ENCODE measurements around the gene CLCNKB.

The CLCNKB gene

DNA sequence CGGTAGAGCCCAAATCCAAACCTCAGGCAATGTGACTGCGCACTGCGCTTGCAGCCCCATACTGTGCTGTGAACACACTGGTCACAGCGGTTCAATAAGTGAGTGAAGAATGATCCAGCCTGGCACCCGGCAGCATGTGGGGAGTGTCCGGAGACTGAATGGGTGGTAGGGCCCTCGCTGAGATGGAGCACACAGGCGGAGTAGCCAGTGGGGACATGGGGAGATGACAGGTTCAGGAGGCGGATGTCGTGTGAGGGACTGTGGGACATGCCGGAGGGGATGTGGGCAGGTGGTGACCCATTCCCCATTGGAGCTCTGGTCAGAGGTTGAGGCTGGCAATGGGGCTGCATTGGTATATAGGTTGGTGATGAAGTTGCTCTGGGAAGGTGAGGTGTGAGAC, 33.9 kb upstream of the CLCNKB start:
- Histone ChIP-seq H3K4me1 (ENCODE audit: low read length) (peaks cover 13% of the 10 kb centered on the region), H3K79me2 (ENCODE audit: low read length) (no peaks in the 10 kb centered on the region), H2AFZ (ENCODE audit: low read depth, low read length) (no peak overlapping the region), H3K27me3 (ENCODE audit: low read depth, low read length) (peaks cover 4% of the 10 kb centered on the region; the same call in 1 of the 2 replicates), H3K36me3 (replicated peaks; ENCODE audit: low read depth, low read length) (no peaks in the 10 kb centered on the region), H3K9me3 (ENCODE audit: insufficient read depth, low read length) (no peaks in the 10 kb centered on the region), H3K27ac (ENCODE audit: low read length) (no peak overlapping the region), H3K9ac (ENCODE audit: low read length) (no peak overlapping the region), H3K4me2 (ENCODE audit: low read length) (no peak overlapping the region), H4K20me1 (ENCODE audit: insufficient read depth, low read length) (no peaks in the 10 kb centered on the region), H3K4me3 (ENCODE audit: low read length) (no peak overlapping the region)
- TF ChIP-seq, protein P1, sequence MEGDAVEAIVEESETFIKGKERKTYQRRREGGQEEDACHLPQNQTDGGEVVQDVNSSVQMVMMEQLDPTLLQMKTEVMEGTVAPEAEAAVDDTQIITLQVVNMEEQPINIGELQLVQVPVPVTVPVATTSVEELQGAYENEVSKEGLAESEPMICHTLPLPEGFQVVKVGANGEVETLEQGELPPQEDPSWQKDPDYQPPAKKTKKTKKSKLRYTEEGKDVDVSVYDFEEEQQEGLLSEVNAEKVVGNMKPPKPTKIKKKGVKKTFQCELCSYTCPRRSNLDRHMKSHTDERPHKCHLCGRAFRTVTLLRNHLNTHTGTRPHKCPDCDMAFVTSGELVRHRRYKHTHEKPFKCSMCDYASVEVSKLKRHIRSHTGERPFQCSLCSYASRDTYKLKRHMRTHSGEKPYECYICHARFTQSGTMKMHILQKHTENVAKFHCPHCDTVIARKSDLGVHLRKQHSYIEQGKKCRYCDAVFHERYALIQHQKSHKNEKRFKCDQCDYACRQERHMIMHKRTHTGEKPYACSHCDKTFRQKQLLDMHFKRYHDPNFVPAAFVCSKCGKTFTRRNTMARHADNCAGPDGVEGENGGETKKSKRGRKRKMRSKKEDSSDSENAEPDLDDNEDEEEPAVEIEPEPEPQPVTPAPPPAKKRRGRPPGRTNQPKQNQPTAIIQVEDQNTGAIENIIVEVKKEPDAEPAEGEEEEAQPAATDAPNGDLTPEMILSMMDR (IDR thresholded peaks at IDR 0.05; ENCODE audit: low read depth, low read length), result no peak

DNA sequence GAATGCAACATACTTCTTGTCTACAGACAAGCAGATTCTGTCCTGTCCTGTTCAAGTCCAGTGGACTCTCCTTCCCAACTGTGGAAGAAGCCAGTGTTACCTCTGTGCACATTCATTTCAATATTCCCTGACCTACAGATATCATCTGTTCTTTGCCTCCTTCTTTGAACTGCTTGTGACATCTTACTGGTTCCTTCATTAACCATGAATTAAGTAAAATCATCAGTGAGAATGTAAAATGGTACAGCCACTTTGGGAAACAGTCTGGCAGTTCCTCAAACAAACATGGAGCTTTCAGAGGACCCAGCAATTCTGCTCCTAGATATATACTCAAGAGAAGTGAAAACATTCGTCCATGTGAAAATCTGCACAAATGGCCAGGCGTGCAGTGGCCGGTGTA, 32.7 kb upstream of the CLCNKB start:
- Histone ChIP-seq H3K9me3 (ENCODE audit: insufficient read depth, low read length) (no peaks in the 10 kb centered on the region), H4K20me1 (ENCODE audit: insufficient read depth, low read length) (no peaks in the 10 kb centered on the region), H2AFZ (ENCODE audit: low read depth, low read length) (no peak overlapping the region), H3K36me3 (replicated peaks; ENCODE audit: low read depth, low read length) (no peaks in the 10 kb centered on the region), H3K27me3 (ENCODE audit: low read depth, low read length) (no peaks in the 10 kb centered on the region; the same call in 1 of the 2 replicates), H3K27ac (ENCODE audit: low read length) (no peak overlapping the region), H3K9ac (ENCODE audit: low read length) (no peak overlapping the region), H3K4me1 (ENCODE audit: low read length) (peaks cover 19% of the 10 kb centered on the region), H3K4me2 (ENCODE audit: low read length) (no peak overlapping the region), H3K4me3 (ENCODE audit: low read length) (no peak overlapping the region), H3K79me2 (ENCODE audit: low read length) (no peaks in the 10 kb centered on the region)
- no peak for TF ChIP-seq EZH2phosphoT487 (IDR thresholded peaks at IDR 0.05; ENCODE audit: low read depth)
- TF ChIP-seq, protein P1 (IDR thresholded peaks at IDR 0.05; ENCODE audit: low read depth, low read length), result no peak

DNA sequence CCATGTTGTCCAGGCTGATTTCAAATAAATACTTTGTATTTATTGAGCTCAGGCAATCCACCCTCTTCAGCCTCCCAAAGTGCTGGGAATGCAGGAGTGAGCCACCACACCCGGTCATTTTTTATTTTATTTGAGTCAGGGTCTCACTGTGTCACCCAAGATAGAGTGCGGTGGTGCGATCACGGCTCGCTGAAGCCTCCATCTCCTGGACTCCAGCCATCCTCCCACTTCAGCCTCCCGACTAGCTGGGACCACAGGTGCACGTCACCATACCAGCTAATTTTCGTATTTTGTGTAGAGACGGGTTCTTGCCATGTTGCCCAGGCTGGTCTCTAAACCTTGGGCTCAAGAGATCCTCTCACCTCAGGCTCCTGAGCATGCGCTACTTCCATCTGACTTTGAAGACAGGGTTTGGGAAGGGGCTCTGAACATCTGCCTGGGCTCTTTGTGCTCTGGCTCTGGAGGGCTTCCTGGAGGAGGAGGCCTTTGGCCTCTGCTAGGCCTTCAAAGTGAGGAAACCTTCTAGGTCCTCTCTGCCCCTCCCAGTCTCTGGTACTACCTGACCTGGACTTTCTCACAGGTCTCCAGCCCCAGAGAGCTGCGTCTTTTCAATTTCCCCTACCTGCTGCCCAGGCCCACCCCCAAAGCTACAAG, 31.5 kb upstream of the CLCNKB start:
- no peak overlapping the region for H3K4me3 ChIP-seq (ENCODE audit: low read length)
- TF ChIP-seq, protein P1 (IDR thresholded peaks at IDR 0.05; ENCODE audit: low read depth, low read length), result no peak
- no peak for TF ChIP-seq EZH2phosphoT487 (IDR thresholded peaks at IDR 0.05; ENCODE audit: low read depth)
- no peak overlapping the region for H3K27ac ChIP-seq (ENCODE audit: low read length)

DNA sequence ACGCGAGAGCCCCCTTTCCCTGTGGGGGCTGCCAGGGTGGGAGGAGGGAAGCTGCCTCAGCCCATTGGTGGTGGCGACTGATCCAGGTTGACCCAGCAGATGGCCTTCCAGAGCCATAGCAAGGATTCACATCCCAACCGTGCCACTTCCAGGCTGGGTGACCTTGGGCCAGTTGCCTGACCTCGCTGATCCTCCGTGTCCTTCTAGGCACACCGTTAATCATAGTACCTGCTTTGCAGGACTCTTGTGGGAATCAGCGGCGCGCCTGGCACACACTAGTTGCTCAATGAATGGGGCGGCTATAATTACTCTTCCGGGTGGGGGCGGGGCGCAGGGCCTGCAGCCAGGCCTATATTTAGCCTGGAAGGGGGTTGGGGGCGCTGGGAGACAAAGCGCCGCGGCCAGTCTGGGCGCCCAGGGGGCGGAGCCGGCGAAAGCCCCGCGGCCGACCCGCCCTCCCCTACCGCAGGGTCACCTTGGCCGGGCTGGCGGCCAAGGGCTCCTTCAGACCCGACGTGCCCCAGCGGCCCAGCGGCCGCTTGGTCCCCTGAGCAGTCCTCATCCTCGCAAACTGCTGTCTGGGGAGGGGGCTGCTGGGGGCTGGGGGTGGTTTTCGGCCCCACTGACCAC, 30.9 kb upstream of the CLCNKB start:
- Histone ChIP-seq H2AFZ (ENCODE audit: low read depth, low read length) (no peak overlapping the region), H3K4me1 (ENCODE audit: low read length) (peaks cover 12% of the 10 kb centered on the region), H3K36me3 (replicated peaks; ENCODE audit: low read depth, low read length) (no peaks in the 10 kb centered on the region), H3K27ac (ENCODE audit: low read length) (no peak overlapping the region), H3K79me2 (ENCODE audit: low read length) (no peaks in the 10 kb centered on the region), H3K27me3 (ENCODE audit: low read depth, low read length) (no peaks in the 10 kb centered on the region; the same call in 1 of the 2 replicates), H4K20me1 (ENCODE audit: insufficient read depth, low read length) (no peaks in the 10 kb centered on the region), H3K9ac (ENCODE audit: low read length) (no peak overlapping the region), H3K4me2 (ENCODE audit: low read length) (no peak overlapping the region), H3K4me3 (ENCODE audit: low read length) (no peak overlapping the region), H3K9me3 (ENCODE audit: insufficient read depth, low read length) (no peaks in the 10 kb centered on the region)
- no peak for TF ChIP-seq EZH2phosphoT487 (IDR thresholded peaks at IDR 0.05; ENCODE audit: low read depth)
- TF ChIP-seq, protein P1 (IDR thresholded peaks at IDR 0.05; ENCODE audit: low read depth, low read length), result no peak

More for the DNA sequence above, 31.5 kb upstream of the CLCNKB start:
- H4K20me1 ChIP-seq (ENCODE audit: insufficient read depth, low read length), result no peaks in the 10 kb centered on the region
- peaks cover 12% of the 10 kb centered on the region for H3K4me1 ChIP-seq (ENCODE audit: low read length)
- H3K27me3 ChIP-seq (ENCODE audit: low read depth, low read length), result no peaks in the 10 kb centered on the region; the same call in 1 of the 2 replicates
- H3K9me3 ChIP-seq (ENCODE audit: insufficient read depth, low read length), result no peaks in the 10 kb centered on the region
- no peak overlapping the region for H3K9ac ChIP-seq (ENCODE audit: low read length)
- H3K79me2 ChIP-seq (ENCODE audit: low read length), result no peaks in the 10 kb centered on the region
- no peak overlapping the region for H3K4me2 ChIP-seq (ENCODE audit: low read length)
- H2AFZ ChIP-seq (ENCODE audit: low read depth, low read length), result no peak overlapping the region
- no peaks in the 10 kb centered on the region for H3K36me3 ChIP-seq (replicated peaks; ENCODE audit: low read depth, low read length)

Data from OCI-LY3 (cell line).